ENCODE data around the gene ACVR1C. TPM values are rescaled to one million over a fixed set of nuclear protein-coding genes. Genes with fewer than 3 reads are reported as not detected.

ACVR1C gene
- total RNA-seq, 1 donor from 2014 or later, result not detected

DNA sequence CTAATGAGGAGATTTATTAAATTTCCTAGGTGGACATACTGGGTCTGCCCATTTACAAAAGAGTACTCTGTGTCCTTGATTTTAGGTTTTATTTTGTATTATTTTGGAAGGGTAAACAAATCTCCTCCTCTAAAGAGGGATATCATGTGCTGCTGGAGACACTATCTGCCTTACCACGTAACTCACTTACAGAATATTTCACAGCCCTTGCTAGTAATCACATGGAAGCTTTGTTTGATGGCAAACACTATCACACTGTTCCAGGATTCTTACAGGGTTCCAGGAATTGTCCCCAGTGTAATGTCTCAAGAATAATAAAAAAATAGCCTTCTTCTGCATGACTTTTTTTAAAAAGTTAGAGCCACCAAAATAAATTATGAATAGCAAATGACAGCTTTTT lies 29.2 kb upstream of the ACVR1C start:
- DNase-seq (ENCODE audit: low spot score in 2 of 2), result no peak
- no peak overlapping the region for H3K27ac ChIP-seq
- H3K4me1 ChIP-seq, result no peaks in the 10 kb centered on the region
- intact Hi-C loops (cut with DNase I), result no loop called here
- TF ChIP-seq, protein P1, sequence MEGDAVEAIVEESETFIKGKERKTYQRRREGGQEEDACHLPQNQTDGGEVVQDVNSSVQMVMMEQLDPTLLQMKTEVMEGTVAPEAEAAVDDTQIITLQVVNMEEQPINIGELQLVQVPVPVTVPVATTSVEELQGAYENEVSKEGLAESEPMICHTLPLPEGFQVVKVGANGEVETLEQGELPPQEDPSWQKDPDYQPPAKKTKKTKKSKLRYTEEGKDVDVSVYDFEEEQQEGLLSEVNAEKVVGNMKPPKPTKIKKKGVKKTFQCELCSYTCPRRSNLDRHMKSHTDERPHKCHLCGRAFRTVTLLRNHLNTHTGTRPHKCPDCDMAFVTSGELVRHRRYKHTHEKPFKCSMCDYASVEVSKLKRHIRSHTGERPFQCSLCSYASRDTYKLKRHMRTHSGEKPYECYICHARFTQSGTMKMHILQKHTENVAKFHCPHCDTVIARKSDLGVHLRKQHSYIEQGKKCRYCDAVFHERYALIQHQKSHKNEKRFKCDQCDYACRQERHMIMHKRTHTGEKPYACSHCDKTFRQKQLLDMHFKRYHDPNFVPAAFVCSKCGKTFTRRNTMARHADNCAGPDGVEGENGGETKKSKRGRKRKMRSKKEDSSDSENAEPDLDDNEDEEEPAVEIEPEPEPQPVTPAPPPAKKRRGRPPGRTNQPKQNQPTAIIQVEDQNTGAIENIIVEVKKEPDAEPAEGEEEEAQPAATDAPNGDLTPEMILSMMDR (IDR thresholded peaks at IDR 0.05), result no peak
- H3K4me3 ChIP-seq, result no peak overlapping the region
- no peaks in the 10 kb centered on the region for H3K27me3 ChIP-seq
- H3K9me3 ChIP-seq, result no peaks in the 10 kb centered on the region
- H3K36me3 ChIP-seq, result no peaks in the 10 kb centered on the region

DNA sequence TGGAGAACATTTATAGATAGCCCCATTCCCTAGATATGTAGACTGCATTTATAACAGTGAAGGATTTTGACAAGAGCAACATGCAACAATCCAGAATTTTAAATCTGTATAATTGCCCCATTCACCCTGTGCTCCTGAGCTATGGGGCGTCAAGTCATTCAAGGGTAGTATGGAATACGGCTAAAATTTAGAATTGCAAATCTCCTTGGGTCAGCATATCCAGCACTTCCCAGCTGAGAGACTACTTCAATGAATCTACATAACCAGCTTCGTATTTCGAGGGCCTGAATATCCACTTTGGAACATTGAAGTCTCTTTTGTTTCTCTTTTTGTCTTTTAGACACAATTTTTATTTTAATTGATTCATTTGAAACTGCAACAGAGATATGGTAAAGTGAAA lies 28.4 kb upstream of the ACVR1C start:
- intact Hi-C loops (cut with DNase I), result no loop called here
- H3K4me3 ChIP-seq, result no peak overlapping the region
- H3K9me3 ChIP-seq, result no peaks in the 10 kb centered on the region
- no peak for DNase-seq (ENCODE audit: low spot score in 2 of 2)
- H3K27me3 ChIP-seq, result no peaks in the 10 kb centered on the region
- TF ChIP-seq, protein P1 (IDR thresholded peaks at IDR 0.05), result no peak
- no peaks in the 10 kb centered on the region for H3K36me3 ChIP-seq
- H3K4me1 ChIP-seq, result no peaks in the 10 kb centered on the region
- no peak overlapping the region for H3K27ac ChIP-seq

DNA sequence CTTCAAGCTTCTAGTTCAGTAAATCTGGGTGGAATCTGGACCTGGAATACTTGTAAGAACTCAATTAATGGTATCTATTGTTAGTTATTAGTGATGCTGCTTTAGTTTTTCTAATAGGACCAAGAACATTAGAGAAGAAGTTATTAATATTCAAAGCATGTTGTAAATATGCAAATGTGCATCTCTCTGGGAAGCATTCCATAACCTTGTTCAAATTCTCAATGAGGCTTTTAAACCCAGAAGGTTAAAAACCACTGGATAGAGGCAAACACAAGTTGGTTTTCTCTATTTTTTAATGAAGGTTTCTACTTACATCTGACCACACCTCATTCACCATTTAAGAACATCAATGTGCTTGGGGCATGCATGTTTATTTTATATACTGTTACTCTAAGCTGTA lies 16.1 kb upstream of the ACVR1C start:
- no peaks in the 10 kb centered on the region for H3K9me3 ChIP-seq
- TF ChIP-seq, protein P1 (IDR thresholded peaks at IDR 0.05), result no peak
- H3K27me3 ChIP-seq, result no peaks in the 10 kb centered on the region
- no peak overlapping the region for H3K27ac ChIP-seq
- no peak for DNase-seq (ENCODE audit: low spot score in 2 of 2)
- H3K4me3 ChIP-seq, result no peak overlapping the region
- intact Hi-C loops (cut with DNase I), result no loop called here
- no peaks in the 10 kb centered on the region for H3K36me3 ChIP-seq
- no peaks in the 10 kb centered on the region for H3K4me1 ChIP-seq

DNA sequence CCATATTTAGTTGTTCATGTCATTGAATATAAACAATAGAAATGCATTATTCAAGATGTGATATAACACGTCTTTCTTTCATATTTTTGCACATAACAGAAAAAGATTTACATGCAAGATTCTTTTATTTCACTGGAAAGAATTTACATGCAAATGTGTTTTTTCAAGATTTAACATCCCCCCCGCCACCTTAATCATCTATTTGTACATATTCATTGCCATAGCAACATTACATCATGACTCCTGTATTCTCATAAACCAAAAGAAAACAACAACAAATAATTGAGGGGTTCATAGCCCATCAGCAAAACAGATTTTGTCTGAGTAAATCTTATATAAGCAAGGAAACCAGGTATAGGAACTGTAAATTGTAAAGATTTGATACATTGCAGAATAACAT lies 3.2 kb upstream of the ACVR1C start:
- no peak overlapping the region for H3K27ac ChIP-seq
- H3K27me3 ChIP-seq, result no peaks in the 10 kb centered on the region
- no peak overlapping the region for H3K4me3 ChIP-seq
- no peaks in the 10 kb centered on the region for H3K9me3 ChIP-seq
- intact Hi-C loops (cut with DNase I), result no loop called here
- no peak for DNase-seq (ENCODE audit: low spot score in 2 of 2)
- H3K36me3 ChIP-seq, result no peaks in the 10 kb centered on the region
- peaks cover 5 to 10% of the 10 kb centered on the region in 2 donors for H3K4me1 ChIP-seq
- TF ChIP-seq, protein P1 (IDR thresholded peaks at IDR 0.05), result no peak

DNA sequence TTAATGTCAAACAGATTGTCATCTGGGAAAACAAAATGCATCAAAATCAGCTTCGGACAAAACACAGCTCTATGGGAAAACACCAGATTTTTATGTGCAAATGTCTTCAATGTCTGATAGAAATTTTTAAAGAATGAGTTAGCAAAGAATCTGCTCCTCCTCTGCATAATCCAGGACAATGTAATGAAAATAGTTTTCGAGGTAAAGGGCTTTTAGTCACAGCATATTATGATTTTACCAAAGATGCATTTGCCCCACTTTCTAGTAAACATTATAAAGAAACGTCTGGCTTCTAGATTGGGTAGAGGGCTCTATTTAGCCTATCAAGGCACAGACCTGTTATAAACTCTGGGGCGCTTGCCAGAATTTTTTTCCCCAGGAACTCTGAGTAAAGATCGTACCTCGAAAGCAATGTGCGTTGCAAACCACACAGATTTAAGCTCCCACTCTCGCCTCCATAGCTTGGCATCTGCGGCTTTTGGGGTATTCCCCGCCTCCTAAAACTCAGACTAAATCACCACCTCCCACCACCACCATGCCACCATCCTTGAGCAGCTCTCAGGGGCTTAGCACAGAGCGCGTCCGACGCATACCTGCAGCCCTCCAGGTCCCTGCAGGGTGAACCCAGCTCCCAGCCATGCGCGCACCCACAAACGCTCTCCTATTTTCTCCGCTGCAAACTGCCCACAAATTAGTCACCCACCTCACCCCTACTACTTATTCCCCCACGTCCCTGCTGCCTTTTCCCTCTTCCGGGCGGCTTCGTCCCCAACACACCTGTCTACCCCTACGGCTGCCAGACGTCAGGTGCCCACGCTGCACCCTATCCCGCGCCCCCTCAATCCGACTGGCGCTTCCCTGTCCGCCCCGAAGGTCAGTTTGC lies 829 bp downstream of the ACVR1C start:
- peaks cover 5 to 10% of the 10 kb centered on the region in 2 donors for H3K4me1 ChIP-seq
- intact Hi-C loops (cut with DNase I), result no loop called here
- H3K36me3 ChIP-seq, result no peaks in the 10 kb centered on the region
- H3K27ac ChIP-seq, result no peak overlapping the region
- TF ChIP-seq, protein P1 (IDR thresholded peaks at IDR 0.05), result no peak
- no peak for DNase-seq (ENCODE audit: low spot score in 2 of 2)
- peak overlapping the region; percentile 68 to 73 for H3K4me3 ChIP-seq
- no peaks in the 10 kb centered on the region for H3K9me3 ChIP-seq
- H3K27me3 ChIP-seq, result no peaks in the 10 kb centered on the region
